ENCODE measurements around the gene FATE1. TPM values are rescaled to one million over a fixed set of nuclear protein-coding genes. Genes with fewer than 3 reads are reported as not detected.

FATE1 gene
- total and polyA plus RNA-seq, 5 donors, result 0.23 to 0.48 TPM; not detected in 3

DNA sequence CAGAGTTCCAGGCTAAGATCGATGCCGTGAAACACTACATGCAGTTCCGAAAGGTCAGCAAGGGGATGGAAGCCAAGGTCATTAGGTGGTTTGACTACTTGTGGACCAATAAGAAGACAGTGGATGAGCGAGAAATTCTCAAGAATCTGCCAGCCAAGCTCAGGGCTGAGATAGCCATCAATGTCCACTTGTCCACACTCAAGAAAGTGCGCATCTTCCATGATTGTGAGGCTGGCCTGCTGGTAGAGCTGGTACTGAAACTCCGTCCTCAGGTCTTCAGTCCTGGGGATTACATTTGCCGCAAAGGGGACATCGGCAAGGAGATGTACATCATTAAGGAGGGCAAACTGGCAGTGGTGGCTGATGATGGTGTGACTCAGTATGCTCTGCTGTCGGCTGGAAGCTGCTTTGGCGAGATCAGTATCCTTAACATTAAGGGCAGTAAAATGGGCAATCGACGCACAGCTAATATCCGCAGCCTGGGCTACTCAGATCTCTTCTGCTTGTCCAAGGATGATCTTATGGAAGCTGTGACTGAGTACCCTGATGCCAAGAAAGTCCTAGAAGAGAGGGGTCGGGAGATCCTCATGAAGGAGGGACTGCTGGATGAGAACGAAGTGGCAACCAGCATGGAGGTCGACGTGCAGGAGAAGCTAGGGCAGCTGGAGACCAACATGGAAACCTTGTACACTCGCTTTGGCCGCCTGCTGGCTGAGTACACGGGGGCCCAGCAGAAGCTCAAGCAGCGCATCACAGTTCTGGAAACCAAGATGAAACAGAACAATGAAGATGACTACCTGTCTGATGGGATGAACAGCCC lies 28.0 kb downstream of the FATE1 start:
- intact Hi-C loops (cut with DNase I), result no loop called here
- 95% methylated on average over 21 of the region's 21 CpGs for WGBS

DNA sequence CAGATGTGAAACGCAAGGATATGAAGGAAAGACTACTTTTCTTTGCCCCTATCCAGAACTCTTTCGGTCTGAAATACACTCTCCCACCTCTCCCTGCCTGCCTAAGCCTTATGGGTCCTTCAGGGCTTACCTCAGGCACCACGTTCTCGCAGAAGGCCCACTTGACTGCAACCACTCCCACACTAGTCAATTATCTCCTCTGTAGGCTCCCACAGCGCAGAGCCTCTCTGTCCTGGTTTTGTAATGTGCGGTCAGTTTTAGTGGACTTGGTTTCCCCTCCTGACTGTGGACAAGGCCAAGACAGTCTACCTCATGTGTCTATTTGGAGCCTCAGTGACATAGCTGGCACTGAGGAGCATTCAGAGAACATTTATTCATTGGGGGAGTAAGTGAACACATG lies 29.8 kb downstream of the FATE1 start:
- no peaks in the 10 kb centered on the region for H3K27me3 ChIP-seq (ENCODE audit: control insufficient read depth, insufficient read depth)
- ATAC-seq (no peak), DNase-seq (no peak)
- H3K4me3 ChIP-seq (ENCODE audit: low read length), result no peak overlapping the region
- no peaks in the 10 kb centered on the region for H3K4me1 ChIP-seq (ENCODE audit: control insufficient read depth, insufficient read depth, low read length)
- H3K27ac ChIP-seq (ENCODE audit: low read length), result no peak overlapping the region
- no peaks in the 10 kb centered on the region for H3K9me3 ChIP-seq (ENCODE audit: control insufficient read depth, low read length)
- intact Hi-C loops (cut with DNase I), result loop anchor here in 1 of 4 donors (5.0 kb wide), 1 partner anchor 892 kb away; the partner anchor contains the start of gene GABRQ
- WGBS, result 88% methylated on average over 6 of the region's 6 CpGs

More for the DNA sequence above, 28.0 kb downstream of the FATE1 start:
- no peaks in the 10 kb centered on the region for H3K4me1 ChIP-seq (ENCODE audit: control insufficient read depth, insufficient read depth, low read length)
- DNase-seq, result no peak
- H3K4me3 ChIP-seq (ENCODE audit: low read length), result no peak overlapping the region
- no peaks in the 10 kb centered on the region for H3K27me3 ChIP-seq (ENCODE audit: control insufficient read depth, insufficient read depth)
- ATAC-seq, result no peak
- no peak overlapping the region for H3K27ac ChIP-seq (ENCODE audit: low read length)
- H3K9me3 ChIP-seq (ENCODE audit: control insufficient read depth, low read length), result no peaks in the 10 kb centered on the region

DNA sequence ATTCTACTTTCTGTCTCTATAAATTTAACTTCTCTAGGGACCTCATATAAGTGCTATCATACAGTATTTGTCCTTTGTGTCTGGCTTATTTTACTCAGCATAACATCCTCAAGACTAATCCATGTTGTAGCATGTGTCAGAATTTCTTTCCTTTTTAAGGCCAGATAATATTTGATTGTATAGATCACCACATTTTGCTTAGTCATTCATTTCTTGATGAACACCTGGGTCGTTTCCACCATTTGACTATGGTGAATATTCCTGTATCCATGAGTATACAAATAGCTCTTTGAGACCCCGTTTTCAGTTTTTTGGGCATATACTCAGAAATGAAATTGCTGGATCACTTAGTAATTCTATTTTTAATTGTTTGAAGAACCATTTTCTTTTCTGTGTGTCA lies 30.7 kb downstream of the FATE1 start:
- no peaks in the 10 kb centered on the region for H3K9me3 ChIP-seq (ENCODE audit: control insufficient read depth, low read length)
- intact Hi-C loops (cut with DNase I), result loop anchor here in 1 of 4 donors (5.0 kb wide), 1 partner anchor 891 kb away; the partner anchor contains the start of gene GABRQ
- H3K4me3 ChIP-seq (ENCODE audit: low read length), result no peak overlapping the region
- DNase-seq (no peak), ATAC-seq (no peak)
- no peaks in the 10 kb centered on the region for H3K4me1 ChIP-seq (ENCODE audit: control insufficient read depth, insufficient read depth, low read length)
- H3K27ac ChIP-seq (ENCODE audit: low read length), result no peak overlapping the region
- WGBS, result 57% methylated on average over 2 of the region's 2 CpGs
- H3K27me3 ChIP-seq (ENCODE audit: control insufficient read depth, insufficient read depth), result no peaks in the 10 kb centered on the region

DNA sequence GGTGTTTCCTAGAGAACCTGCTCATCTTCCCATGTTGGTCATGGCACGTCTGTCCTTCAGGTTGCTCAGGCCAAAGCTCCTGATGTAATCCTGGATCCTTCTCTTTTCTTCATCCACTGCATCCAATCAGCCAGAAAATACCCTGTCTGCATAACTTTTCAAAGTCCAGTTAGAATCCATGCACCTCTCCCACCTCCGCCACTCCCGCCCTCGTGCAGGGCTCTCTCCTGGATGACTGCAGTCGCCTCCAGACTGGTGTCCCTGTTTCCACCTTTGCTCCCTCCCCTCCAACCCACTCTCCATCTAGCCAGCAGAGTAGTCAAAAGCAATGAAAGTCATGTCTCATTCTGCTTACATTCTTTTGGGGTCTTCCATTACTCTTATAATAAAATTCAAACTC lies 34.7 kb downstream of the FATE1 start:
- Histone ChIP-seq H3K27me3 (ENCODE audit: control insufficient read depth, insufficient read depth) (no peaks in the 10 kb centered on the region), H3K4me3 (ENCODE audit: low read length) (no peak overlapping the region), H3K4me1 (ENCODE audit: control insufficient read depth, insufficient read depth, low read length) (no peaks in the 10 kb centered on the region), H3K27ac (ENCODE audit: low read length) (no peak overlapping the region), H3K9me3 (ENCODE audit: control insufficient read depth, low read length) (no peaks in the 10 kb centered on the region)
- ATAC-seq (no peak), DNase-seq (no peak)
- WGBS, result 96% methylated on average over 5 of the region's 5 CpGs
- intact Hi-C loops (cut with DNase I), result loop anchor here (5.0 to 10.0 kb wide), 3 partner anchors 877 to 1064 kb away; no protein-coding TSS in a partner anchor

DNA sequence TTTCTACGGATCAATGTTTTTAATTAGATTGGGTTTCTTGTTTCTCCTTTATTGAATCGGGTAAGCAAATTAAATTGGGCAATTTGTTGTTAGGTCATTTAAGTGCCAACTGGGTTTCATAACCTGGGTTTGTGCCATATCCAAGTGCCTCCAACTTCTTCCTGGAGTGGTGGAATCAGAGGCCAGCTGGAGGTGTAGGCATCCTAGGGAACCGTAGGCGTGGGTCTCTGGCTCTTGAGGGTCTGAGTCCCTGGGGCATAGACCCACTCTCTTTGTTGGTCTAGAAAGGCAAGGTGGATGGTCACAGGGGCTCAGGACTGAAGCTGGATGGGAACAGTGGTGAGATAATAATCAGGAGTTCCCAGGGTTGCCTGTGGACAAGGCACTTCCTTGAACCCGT lies 37.0 kb downstream of the FATE1 start:
- 66% methylated on average over 5 of the region's 5 CpGs for WGBS
- Histone ChIP-seq H3K4me1 (ENCODE audit: control insufficient read depth, insufficient read depth, low read length) (no peaks in the 10 kb centered on the region), H3K27ac (ENCODE audit: low read length) (no peak overlapping the region), H3K9me3 (ENCODE audit: control insufficient read depth, low read length) (no peaks in the 10 kb centered on the region), H3K27me3 (ENCODE audit: control insufficient read depth, insufficient read depth) (no peaks in the 10 kb centered on the region), H3K4me3 (ENCODE audit: low read length) (no peak overlapping the region)
- intact Hi-C loops (cut with DNase I), result loop anchor here (2.0 to 10.0 kb wide), 4 partner anchors 874 to 1062 kb away; no protein-coding TSS in a partner anchor
- no peak for ATAC-seq
- no peak for DNase-seq

DNA sequence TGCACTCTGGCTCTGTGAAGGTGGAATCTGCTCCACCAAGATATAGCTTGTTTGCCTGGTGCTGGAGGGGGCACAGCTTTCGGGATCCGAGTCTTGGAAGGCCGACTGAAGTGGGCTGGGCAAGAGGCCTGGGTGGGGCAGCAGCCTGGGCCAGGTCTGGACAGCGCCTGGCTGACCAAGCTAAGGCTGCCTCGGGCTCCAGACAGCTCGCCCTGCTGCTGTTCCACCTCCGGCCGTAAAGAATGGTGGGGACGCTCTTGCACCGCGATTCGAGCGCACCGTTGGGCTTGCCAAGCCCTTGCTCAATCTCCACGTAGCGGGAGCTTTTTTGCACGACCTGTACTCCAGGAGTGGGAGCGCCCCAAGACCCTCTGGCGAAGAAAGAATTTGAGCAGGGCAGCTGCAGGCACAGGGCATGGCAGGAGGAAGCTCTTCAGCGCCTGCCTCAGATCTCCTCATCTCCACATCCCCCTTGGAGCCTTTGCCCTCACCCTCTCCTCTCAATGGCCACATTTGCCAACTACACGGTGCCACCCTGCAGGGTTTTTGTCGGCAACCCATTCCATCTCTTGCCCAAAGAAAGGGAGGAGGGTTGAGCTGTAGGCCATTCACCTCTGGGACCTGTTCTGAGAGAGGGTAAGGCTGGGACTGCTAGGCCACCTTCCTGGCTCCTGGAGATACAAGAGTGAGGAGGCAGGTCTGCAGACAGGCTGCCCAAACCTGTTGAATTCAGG lies 37.6 kb downstream of the FATE1 start:
- intact Hi-C loops (cut with DNase I), result loop anchor here (2.0 to 10.0 kb wide), 4 partner anchors 874 to 1061 kb away; no protein-coding TSS in a partner anchor
- Histone ChIP-seq H3K4me1 (ENCODE audit: control insufficient read depth, insufficient read depth, low read length) (no peaks in the 10 kb centered on the region), H3K27me3 (ENCODE audit: control insufficient read depth, insufficient read depth) (no peaks in the 10 kb centered on the region), H3K27ac (ENCODE audit: low read length) (no peak overlapping the region), H3K4me3 (ENCODE audit: low read length) (no peak overlapping the region), H3K9me3 (ENCODE audit: control insufficient read depth, low read length) (no peaks in the 10 kb centered on the region)
- WGBS, result 10% methylated on average over 22 of the region's 22 CpGs
- ATAC-seq (peak; percentile 88 to 90), DNase-seq (peak; percentile 49 to 79 (median 78))

DNA sequence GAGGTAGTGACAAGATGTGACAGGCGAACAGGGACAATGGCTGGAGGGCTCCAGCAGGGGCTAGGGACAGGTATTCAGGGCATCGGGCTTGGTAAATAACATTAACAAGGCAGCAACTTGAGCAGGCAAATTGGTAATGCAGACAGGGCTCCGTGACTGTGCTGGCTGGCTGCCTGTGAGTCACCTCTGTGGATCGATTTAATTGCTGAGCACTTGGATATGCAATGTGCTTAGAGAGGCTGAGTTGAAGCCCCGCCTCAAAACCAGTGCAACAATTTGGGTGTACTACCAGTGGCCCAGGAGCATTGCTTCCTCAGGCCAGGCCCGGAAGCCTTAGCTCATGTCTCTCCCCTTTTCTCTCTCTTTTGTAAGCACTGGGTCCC lies 38.2 kb downstream of the FATE1 start:
- H3K27me3 ChIP-seq (ENCODE audit: control insufficient read depth, insufficient read depth), result no peaks in the 10 kb centered on the region
- no peak overlapping the region for H3K4me3 ChIP-seq (ENCODE audit: low read length)
- H3K27ac ChIP-seq (ENCODE audit: low read length), result no peak overlapping the region
- no peaks in the 10 kb centered on the region for H3K4me1 ChIP-seq (ENCODE audit: control insufficient read depth, insufficient read depth, low read length)
- DNase-seq, result peak in 1 of 3 donors; percentile 37
- no peaks in the 10 kb centered on the region for H3K9me3 ChIP-seq (ENCODE audit: control insufficient read depth, low read length)
- no peak for ATAC-seq
- 78% methylated on average over 6 of the region's 6 CpGs for WGBS
- intact Hi-C loops (cut with DNase I), result loop anchor here (5.0 to 10.0 kb wide), 3 partner anchors 873 to 1061 kb away; no protein-coding TSS in a partner anchor

DNA sequence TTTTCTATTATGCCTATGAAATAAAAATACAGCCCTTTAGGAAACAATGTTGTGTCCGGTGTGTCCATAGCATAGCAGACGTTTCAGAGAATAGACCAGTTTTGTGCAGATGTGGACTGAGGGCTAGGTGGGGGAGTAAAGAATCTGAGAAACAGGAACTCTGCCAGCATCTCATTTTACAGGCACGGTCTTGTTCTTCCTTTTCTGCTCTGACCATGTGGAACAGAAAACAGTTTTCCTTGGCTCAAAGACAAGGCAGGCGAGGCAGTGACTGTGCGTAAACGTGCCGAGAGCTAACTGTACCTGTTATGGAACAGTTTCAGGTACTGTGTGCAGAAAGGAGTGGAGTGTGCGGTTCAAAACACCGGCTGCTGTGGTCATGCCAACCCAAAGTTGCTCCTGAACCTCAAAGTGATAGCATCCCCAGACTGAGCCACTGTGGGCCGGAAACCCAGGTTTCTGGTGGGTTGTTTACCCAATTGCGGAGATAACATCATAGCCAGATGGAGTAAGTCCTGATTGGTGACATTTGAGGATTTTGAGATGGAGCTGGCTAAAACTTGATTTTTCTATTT lies 38.9 kb downstream of the FATE1 start:
- no peak overlapping the region for H3K4me3 ChIP-seq (ENCODE audit: low read length)
- H3K27ac ChIP-seq (ENCODE audit: low read length), result no peak overlapping the region
- intact Hi-C loops (cut with DNase I), result loop anchor here (5.0 to 10.0 kb wide), 3 partner anchors 873 to 1060 kb away; no protein-coding TSS in a partner anchor
- DNase-seq, result no peak
- H3K27me3 ChIP-seq (ENCODE audit: control insufficient read depth, insufficient read depth), result no peaks in the 10 kb centered on the region
- no peaks in the 10 kb centered on the region for H3K9me3 ChIP-seq (ENCODE audit: control insufficient read depth, low read length)
- no peak for ATAC-seq
- H3K4me1 ChIP-seq (ENCODE audit: control insufficient read depth, insufficient read depth, low read length), result no peaks in the 10 kb centered on the region
- 70% methylated on average over 11 of the region's 11 CpGs for WGBS

DNA sequence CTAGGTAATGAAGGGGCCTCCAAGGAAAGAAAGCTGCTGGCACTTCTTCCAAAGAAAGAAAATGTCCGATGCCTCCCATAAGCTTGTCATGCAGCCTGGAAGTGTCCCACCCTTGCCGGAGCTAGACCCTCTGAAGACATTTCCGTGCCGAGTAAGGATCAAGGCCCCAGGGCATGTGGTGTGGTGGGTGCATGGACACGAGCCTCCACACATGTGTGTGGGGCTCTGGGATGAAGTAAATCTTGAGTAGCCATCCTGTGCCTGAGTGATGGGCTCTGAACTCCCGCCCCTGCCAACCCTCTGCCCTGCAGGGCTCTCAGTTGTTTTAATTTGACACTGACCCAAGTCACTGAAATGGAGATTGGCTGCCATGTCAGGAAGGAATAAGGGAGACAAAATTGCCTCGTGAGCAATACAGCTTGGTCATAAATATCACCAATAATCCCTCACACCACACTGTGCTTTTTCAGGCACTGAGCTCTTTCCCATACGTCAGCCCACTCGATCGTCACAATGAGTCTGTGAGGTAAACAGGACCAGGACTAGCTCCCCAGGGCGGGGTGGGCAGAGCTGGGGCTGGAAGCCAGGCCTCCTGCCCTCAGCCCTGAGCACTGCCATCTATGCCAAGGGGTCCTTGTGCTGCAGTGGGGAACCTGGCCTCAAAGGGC lies 43.3 kb downstream of the FATE1 start:
- ATAC-seq (no peak), DNase-seq (no peak)
- Histone ChIP-seq H3K4me1 (ENCODE audit: control insufficient read depth, insufficient read depth, low read length) (no peaks in the 10 kb centered on the region), H3K27ac (ENCODE audit: low read length) (no peak overlapping the region), H3K27me3 (ENCODE audit: control insufficient read depth, insufficient read depth) (no peaks in the 10 kb centered on the region), H3K4me3 (ENCODE audit: low read length) (no peak overlapping the region), H3K9me3 (ENCODE audit: control insufficient read depth, low read length) (no peaks in the 10 kb centered on the region)
- intact Hi-C loops (cut with DNase I), result loop anchor here in 1 of 4 donors (10.0 kb wide), 1 partner anchor 1056 kb away; no protein-coding TSS in a partner anchor
- 90% methylated on average over 11 of the region's 11 CpGs for WGBS

DNA sequence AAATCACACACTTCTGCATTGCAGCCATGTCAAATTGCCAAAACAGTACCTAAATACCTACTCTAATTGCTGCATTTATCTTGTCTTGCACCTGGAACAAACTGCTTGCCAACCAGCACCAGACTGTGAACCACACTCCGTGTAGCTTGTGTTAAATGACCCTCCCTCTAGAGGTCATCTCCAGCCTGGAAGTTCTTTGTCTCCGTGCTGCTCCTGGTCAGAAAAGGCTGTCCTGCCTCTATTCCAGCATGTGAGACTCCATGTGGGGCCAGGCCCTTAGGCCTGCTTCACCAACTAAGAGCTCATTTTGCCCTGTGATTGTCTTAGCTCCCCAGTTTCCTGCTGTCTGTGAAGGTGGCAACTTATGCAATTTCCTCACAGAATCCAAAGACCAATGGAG lies 47.0 kb downstream of the FATE1 start:
- H3K4me3 ChIP-seq (ENCODE audit: low read length), result no peak overlapping the region
- DNase-seq (no peak), ATAC-seq (no peak)
- no peaks in the 10 kb centered on the region for H3K27me3 ChIP-seq (ENCODE audit: control insufficient read depth, insufficient read depth)
- H3K9me3 ChIP-seq (ENCODE audit: control insufficient read depth, low read length), result no peaks in the 10 kb centered on the region
- 42% methylated on average over 2 of the region's 2 CpGs for WGBS
- intact Hi-C loops (cut with DNase I), result no loop called here
- H3K4me1 ChIP-seq (ENCODE audit: control insufficient read depth, insufficient read depth, low read length), result no peaks in the 10 kb centered on the region
- H3K27ac ChIP-seq (ENCODE audit: low read length), result no peak overlapping the region

Data from right cardiac atrium (tissue), 5 donors.